ENCODE results near the gene PNMT.

The PNMT gene

DNA sequence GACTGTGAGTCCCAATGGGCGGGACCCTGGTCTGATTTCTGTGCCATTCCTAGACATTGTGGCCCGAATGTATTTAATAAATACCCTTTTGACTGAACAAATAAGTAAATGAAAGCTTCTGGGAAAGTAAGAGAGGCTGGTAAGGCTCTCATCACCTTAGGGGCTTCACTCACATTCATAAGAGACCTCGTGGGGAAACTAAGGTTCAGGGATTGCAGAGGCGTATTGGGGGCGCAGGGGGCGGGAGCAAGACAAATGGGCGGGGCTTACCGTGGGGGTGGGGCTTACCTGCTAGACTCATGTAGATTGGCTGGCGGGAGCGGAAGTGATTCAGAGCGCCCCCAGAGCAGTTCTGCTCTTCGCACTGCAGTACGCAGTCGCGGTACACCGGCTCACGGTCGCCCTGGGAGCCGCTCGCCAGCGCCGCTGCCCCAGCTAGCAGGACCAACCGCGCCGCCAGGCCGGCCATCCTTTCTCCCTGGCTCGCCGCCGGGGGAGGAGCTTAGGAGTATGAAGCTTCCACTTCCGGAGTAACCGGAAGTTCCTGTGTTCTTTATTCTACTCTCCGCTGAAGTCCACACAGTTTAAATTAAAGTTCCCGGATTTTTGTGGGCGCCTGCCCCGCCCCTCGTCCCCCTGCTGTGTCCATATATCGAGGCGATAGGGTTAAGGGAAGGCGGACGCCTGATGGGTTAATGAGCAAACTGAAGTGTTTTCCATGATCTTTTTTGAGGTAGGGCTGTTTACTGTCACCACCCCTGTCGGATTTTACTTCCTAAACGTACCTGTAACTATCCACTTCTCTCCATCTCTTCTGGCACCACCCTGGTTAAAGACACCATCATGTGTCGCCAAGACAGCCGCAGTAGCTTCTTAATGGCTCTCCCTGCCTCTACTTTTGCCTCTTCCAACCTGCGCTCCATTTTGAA is 19.6 kb downstream of the PNMT start, which contains the start of gene PGAP3 (continued):
- TF ChIP-seq OVOL3 (tag by site-specific recombination; IDR thresholded peaks at IDR 0.05) (no peak), ZNF335 (tag by site-specific recombination; conservative IDR thresholded peaks at IDR 0.05) (peak; percentile 84), ZNF623 (tag by site-specific recombination; IDR thresholded peaks at IDR 0.05) (no peak), ZNF341 (tag by site-specific recombination; IDR thresholded peaks at IDR 0.05; ENCODE audit: low read depth) (peak; percentile 44), ZNF354C (tag by site-specific recombination; IDR thresholded peaks at IDR 0.05; ENCODE audit: borderline replicate concordance, low read depth) (no peak), ZNF221 (tag by site-specific recombination; IDR thresholded peaks at IDR 0.05; ENCODE audit: borderline replicate concordance) (no peak), ZNF658 (tag by site-specific recombination; IDR thresholded peaks at IDR 0.05) (no peak), ZNF311 (tag by site-specific recombination; IDR thresholded peaks at IDR 0.05; ENCODE audit: borderline replicate concordance) (no peak), ZNF776 (tag by site-specific recombination; IDR thresholded peaks at IDR 0.05; ENCODE audit: borderline replicate concordance) (no peak), GLI4 (tag by site-specific recombination; IDR thresholded peaks at IDR 0.05) (no peak), GLIS1 (tag by site-specific recombination; IDR thresholded peaks at IDR 0.05) (peak; percentile 65; the same call in 1 of the 2 replicates), ZEB2 (tag by site-specific recombination; IDR thresholded peaks at IDR 0.05) (peak; percentile 63), ZNF596 (tag by site-specific recombination; IDR thresholded peaks at IDR 0.05) (no peak), ZNF157 (tag by site-specific recombination; IDR thresholded peaks at IDR 0.05) (no peak), ZBTB7A (tag by site-specific recombination; IDR thresholded peaks at IDR 0.05; ENCODE audit: low read depth) (no peak), ZNF610 (tag by site-specific recombination; IDR thresholded peaks at IDR 0.05; ENCODE audit: borderline replicate concordance) (peak; percentile 53; the same call in 1 of the 2 replicates), MEIS1 (CRISPR knock-in tag; IDR thresholded peaks at IDR 0.05; ENCODE audit: borderline replicate concordance) (no peak), ZNF837 (tag by site-specific recombination; IDR thresholded peaks at IDR 0.05) (no peak), ZIC2 (tag by site-specific recombination; IDR thresholded peaks at IDR 0.05) (peak; percentile 47), ZFP37 (tag by site-specific recombination; IDR thresholded peaks at IDR 0.05) (no peak), ZNF791 (tag by site-specific recombination; IDR thresholded peaks at IDR 0.05) (no peak), TRIM28 (IDR thresholded peaks at IDR 0.05; ENCODE audit: borderline replicate concordance, low read length) (no peak)
- TF ChIP-seq, protein P1, sequence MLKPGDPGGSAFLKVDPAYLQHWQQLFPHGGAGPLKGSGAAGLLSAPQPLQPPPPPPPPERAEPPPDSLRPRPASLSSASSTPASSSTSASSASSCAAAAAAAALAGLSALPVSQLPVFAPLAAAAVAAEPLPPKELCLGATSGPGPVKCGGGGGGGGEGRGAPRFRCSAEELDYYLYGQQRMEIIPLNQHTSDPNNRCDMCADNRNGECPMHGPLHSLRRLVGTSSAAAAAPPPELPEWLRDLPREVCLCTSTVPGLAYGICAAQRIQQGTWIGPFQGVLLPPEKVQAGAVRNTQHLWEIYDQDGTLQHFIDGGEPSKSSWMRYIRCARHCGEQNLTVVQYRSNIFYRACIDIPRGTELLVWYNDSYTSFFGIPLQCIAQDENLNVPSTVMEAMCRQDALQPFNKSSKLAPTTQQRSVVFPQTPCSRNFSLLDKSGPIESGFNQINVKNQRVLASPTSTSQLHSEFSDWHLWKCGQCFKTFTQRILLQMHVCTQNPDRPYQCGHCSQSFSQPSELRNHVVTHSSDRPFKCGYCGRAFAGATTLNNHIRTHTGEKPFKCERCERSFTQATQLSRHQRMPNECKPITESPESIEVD (tag by site-specific recombination; IDR thresholded peaks at IDR 0.05) = no peak
- TF ChIP-seq, protein P2, sequence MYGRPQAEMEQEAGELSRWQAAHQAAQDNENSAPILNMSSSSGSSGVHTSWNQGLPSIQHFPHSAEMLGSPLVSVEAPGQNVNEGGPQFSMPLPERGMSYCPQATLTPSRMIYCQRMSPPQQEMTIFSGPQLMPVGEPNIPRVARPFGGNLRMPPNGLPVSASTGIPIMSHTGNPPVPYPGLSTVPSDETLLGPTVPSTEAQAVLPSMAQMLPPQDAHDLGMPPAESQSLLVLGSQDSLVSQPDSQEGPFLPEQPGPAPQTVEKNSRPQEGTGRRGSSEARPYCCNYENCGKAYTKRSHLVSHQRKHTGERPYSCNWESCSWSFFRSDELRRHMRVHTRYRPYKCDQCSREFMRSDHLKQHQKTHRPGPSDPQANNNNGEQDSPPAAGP (tag by site-specific recombination; IDR thresholded peaks at IDR 0.05) = no peak
- TF ChIP-seq, protein P3, sequence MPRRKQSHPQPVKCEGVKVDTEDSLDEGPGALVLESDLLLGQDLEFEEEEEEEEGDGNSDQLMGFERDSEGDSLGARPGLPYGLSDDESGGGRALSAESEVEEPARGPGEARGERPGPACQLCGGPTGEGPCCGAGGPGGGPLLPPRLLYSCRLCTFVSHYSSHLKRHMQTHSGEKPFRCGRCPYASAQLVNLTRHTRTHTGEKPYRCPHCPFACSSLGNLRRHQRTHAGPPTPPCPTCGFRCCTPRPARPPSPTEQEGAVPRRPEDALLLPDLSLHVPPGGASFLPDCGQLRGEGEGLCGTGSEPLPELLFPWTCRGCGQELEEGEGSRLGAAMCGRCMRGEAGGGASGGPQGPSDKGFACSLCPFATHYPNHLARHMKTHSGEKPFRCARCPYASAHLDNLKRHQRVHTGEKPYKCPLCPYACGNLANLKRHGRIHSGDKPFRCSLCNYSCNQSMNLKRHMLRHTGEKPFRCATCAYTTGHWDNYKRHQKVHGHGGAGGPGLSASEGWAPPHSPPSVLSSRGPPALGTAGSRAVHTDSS (tag by site-specific recombination; IDR thresholded peaks at IDR 0.05) = no peak
- TF ChIP-seq, protein P4, sequence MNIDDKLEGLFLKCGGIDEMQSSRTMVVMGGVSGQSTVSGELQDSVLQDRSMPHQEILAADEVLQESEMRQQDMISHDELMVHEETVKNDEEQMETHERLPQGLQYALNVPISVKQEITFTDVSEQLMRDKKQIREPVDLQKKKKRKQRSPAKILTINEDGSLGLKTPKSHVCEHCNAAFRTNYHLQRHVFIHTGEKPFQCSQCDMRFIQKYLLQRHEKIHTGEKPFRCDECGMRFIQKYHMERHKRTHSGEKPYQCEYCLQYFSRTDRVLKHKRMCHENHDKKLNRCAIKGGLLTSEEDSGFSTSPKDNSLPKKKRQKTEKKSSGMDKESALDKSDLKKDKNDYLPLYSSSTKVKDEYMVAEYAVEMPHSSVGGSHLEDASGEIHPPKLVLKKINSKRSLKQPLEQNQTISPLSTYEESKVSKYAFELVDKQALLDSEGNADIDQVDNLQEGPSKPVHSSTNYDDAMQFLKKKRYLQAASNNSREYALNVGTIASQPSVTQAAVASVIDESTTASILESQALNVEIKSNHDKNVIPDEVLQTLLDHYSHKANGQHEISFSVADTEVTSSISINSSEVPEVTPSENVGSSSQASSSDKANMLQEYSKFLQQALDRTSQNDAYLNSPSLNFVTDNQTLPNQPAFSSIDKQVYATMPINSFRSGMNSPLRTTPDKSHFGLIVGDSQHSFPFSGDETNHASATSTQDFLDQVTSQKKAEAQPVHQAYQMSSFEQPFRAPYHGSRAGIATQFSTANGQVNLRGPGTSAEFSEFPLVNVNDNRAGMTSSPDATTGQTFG (tag by site-specific recombination; IDR thresholded peaks at IDR 0.05; ENCODE audit: borderline replicate concordance) = no peak
- TF ChIP-seq, protein P5, sequence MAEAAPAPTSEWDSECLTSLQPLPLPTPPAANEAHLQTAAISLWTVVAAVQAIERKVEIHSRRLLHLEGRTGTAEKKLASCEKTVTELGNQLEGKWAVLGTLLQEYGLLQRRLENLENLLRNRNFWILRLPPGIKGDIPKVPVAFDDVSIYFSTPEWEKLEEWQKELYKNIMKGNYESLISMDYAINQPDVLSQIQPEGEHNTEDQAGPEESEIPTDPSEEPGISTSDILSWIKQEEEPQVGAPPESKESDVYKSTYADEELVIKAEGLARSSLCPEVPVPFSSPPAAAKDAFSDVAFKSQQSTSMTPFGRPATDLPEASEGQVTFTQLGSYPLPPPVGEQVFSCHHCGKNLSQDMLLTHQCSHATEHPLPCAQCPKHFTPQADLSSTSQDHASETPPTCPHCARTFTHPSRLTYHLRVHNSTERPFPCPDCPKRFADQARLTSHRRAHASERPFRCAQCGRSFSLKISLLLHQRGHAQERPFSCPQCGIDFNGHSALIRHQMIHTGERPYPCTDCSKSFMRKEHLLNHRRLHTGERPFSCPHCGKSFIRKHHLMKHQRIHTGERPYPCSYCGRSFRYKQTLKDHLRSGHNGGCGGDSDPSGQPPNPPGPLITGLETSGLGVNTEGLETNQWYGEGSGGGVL (tag by site-specific recombination; IDR thresholded peaks at IDR 0.05) = no peak
- TF ChIP-seq, protein P6, sequence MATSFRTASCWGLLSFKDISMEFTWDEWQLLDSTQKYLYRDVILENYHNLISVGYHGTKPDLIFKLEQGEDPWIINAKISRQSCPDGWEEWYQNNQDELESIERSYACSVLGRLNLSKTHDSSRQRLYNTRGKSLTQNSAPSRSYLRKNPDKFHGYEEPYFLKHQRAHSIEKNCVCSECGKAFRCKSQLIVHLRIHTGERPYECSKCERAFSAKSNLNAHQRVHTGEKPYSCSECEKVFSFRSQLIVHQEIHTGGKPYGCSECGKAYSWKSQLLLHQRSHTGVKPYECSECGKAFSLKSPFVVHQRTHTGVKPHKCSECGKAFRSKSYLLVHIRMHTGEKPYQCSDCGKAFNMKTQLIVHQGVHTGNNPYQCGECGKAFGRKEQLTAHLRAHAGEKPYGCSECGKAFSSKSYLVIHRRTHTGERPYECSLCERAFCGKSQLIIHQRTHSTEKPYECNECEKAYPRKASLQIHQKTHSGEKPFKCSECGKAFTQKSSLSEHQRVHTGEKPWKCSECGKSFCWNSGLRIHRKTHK (tag by site-specific recombination; IDR thresholded peaks at IDR 0.05) = no peak
